Measurements from ENCODE around the gene EPHB2.
"Not testable (repeated sequence)": the region's sequence is repeated elsewhere in the genome, so short reads cannot be mapped to it uniquely, and the experiment has no call there.

EPHB2 gene

GRCh38 chr1:22676151-22676550 is 34.5 kb upstream of the EPHB2 start:
- H3K9me3 ChIP-seq (ENCODE audit: control insufficient read depth in 2 of 2, low read length in 2 of 2); H3K9ac ChIP-seq (ENCODE audit: low read length in 2 of 2); H3K4me1 ChIP-seq (ENCODE audit: control insufficient read depth, insufficient read depth, low read length); H3K4me3 ChIP-seq (ENCODE audit: low read length in 2 of 2); H3K36me3 ChIP-seq (ENCODE audit: control insufficient read depth in 2 of 2, insufficient read depth in 2 of 2, low read length in 2 of 2); H3K27ac ChIP-seq (ENCODE audit: low read length): not testable (repeated sequence)
- H3K27me3 ChIP-seq (ENCODE audit: control insufficient read depth in 1 of 2, insufficient read depth in 2 of 2, low read length in 2 of 2), result peaks cover 30 to 35% of the 10 kb centered on the region in 2 donors

- Histone ChIP-seq H3K9me3 (ENCODE audit: control insufficient read depth in 2 of 2, low read length in 2 of 2) (no peaks in the 10 kb centered on the region), H3K36me3 (ENCODE audit: control insufficient read depth in 2 of 2, insufficient read depth in 2 of 2, low read length in 2 of 2) (no peaks in the 10 kb centered on the region), H3K27ac (ENCODE audit: low read length) (no peak overlapping the region), H3K4me3 (ENCODE audit: low read length in 2 of 2) (no peak overlapping the region), H3K27me3 (ENCODE audit: control insufficient read depth in 1 of 2, insufficient read depth in 2 of 2, low read length in 2 of 2) (peaks cover 24 to 26% of the 10 kb centered on the region in 2 donors), H3K4me1 (ENCODE audit: control insufficient read depth, insufficient read depth, low read length) (no peaks in the 10 kb centered on the region), H3K9ac (ENCODE audit: low read length in 2 of 2) (no peak overlapping the region)
Measured at GRCh38 chr1:22676916-22677583, 33.6 kb upstream of the EPHB2 start.

GRCh38 chr1:22677931-22678896 is 32.4 kb upstream of the EPHB2 start:
- Histone ChIP-seq H3K27ac (ENCODE audit: low read length) (no peak overlapping the region), H3K27me3 (ENCODE audit: control insufficient read depth in 1 of 2, insufficient read depth in 2 of 2, low read length in 2 of 2) (peaks cover 20 to 21% of the 10 kb centered on the region in 2 donors), H3K9me3 (ENCODE audit: control insufficient read depth in 2 of 2, low read length in 2 of 2) (no peaks in the 10 kb centered on the region), H3K9ac (ENCODE audit: low read length in 2 of 2) (no peak overlapping the region), H3K4me3 (ENCODE audit: low read length in 2 of 2) (no peak overlapping the region), H3K4me1 (ENCODE audit: control insufficient read depth, insufficient read depth, low read length) (no peaks in the 10 kb centered on the region), H3K36me3 (ENCODE audit: control insufficient read depth in 2 of 2, insufficient read depth in 2 of 2, low read length in 2 of 2) (no peaks in the 10 kb centered on the region)

DNA sequence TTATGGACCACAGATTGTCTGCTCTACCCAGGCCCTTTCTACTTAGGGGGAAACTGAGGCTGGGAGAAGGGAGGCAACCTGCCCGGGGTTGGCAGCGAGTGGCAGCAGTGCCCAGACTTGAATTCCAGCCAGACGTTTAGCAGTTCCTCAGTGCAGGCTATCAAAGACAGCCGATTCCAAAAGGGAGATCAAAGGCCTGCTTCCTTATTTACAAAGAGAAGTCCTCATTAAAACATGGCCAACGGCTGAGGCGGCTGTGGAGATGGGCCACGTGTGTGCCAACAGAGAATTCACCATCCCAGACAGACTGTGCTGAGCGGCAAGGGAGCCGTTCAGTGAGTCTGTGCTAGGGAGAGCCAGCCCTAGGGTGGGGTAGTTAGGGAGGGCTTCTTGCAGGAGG is 29.9 kb upstream of the EPHB2 start:
- Histone ChIP-seq H3K36me3 (ENCODE audit: control insufficient read depth in 2 of 2, insufficient read depth in 2 of 2, low read length in 2 of 2) (no peaks in the 10 kb centered on the region), H3K27ac (ENCODE audit: low read length) (no peak overlapping the region), H3K9me3 (ENCODE audit: control insufficient read depth in 2 of 2, low read length in 2 of 2) (no peaks in the 10 kb centered on the region), H3K27me3 (ENCODE audit: control insufficient read depth in 1 of 2, insufficient read depth in 2 of 2, low read length in 2 of 2) (peaks cover 6 to 18% of the 10 kb centered on the region in 2 donors), H3K4me1 (ENCODE audit: control insufficient read depth, insufficient read depth, low read length) (peaks cover 2% of the 10 kb centered on the region), H3K9ac (ENCODE audit: low read length in 2 of 2) (no peak overlapping the region), H3K4me3 (ENCODE audit: low read length in 2 of 2) (no peak overlapping the region)

GRCh38 chr1:22681556-22682276 is 28.9 kb upstream of the EPHB2 start:
- Histone ChIP-seq H3K9me3 (ENCODE audit: control insufficient read depth in 2 of 2, low read length in 2 of 2) (no peaks in the 10 kb centered on the region), H3K36me3 (ENCODE audit: control insufficient read depth in 2 of 2, insufficient read depth in 2 of 2, low read length in 2 of 2) (no peaks in the 10 kb centered on the region), H3K27me3 (ENCODE audit: control insufficient read depth in 1 of 2, insufficient read depth in 2 of 2, low read length in 2 of 2) (peaks cover 5 to 18% of the 10 kb centered on the region in 2 donors), H3K4me1 (ENCODE audit: control insufficient read depth, insufficient read depth, low read length) (peaks cover 2% of the 10 kb centered on the region), H3K4me3 (ENCODE audit: low read length in 2 of 2) (no peak overlapping the region), H3K27ac (ENCODE audit: low read length) (no peak overlapping the region), H3K9ac (ENCODE audit: low read length in 2 of 2) (no peak overlapping the region)

GRCh38 chr1:22683547-22683946 is 27.1 kb upstream of the EPHB2 start:
- Histone ChIP-seq H3K27ac (ENCODE audit: low read length) (no peak overlapping the region), H3K27me3 (ENCODE audit: control insufficient read depth in 1 of 2, insufficient read depth in 2 of 2, low read length in 2 of 2) (peaks cover 4 to 15% of the 10 kb centered on the region in 2 donors), H3K36me3 (ENCODE audit: control insufficient read depth in 2 of 2, insufficient read depth in 2 of 2, low read length in 2 of 2) (no peaks in the 10 kb centered on the region), H3K4me1 (ENCODE audit: control insufficient read depth, insufficient read depth, low read length) (peaks cover 2% of the 10 kb centered on the region), H3K9ac (ENCODE audit: low read length in 2 of 2) (no peak overlapping the region), H3K4me3 (ENCODE audit: low read length in 2 of 2) (no peak overlapping the region), H3K9me3 (ENCODE audit: control insufficient read depth in 2 of 2, low read length in 2 of 2) (no peaks in the 10 kb centered on the region)

GRCh38 chr1:22685591-22686059 is 25.0 kb upstream of the EPHB2 start:
- H3K4me3 ChIP-seq (ENCODE audit: low read length in 2 of 2), result no peak overlapping the region
- H3K27me3 ChIP-seq (ENCODE audit: control insufficient read depth in 1 of 2, insufficient read depth in 2 of 2, low read length in 2 of 2), result peaks cover 4 to 15% of the 10 kb centered on the region in 2 donors
- no peaks in the 10 kb centered on the region for H3K9me3 ChIP-seq (ENCODE audit: control insufficient read depth in 2 of 2, low read length in 2 of 2)
- H3K4me1 ChIP-seq (ENCODE audit: control insufficient read depth, insufficient read depth, low read length), result peaks cover 2% of the 10 kb centered on the region
- no peaks in the 10 kb centered on the region for H3K36me3 ChIP-seq (ENCODE audit: control insufficient read depth in 2 of 2, insufficient read depth in 2 of 2, low read length in 2 of 2)
- H3K9ac ChIP-seq (ENCODE audit: low read length in 2 of 2), result no peak overlapping the region
- no peak overlapping the region for H3K27ac ChIP-seq (ENCODE audit: low read length)

GRCh38 chr1:22687191-22687590 is 23.4 kb upstream of the EPHB2 start:
- Histone ChIP-seq H3K4me3 (ENCODE audit: low read length in 2 of 2) (no peak overlapping the region), H3K27ac (ENCODE audit: low read length) (no peak overlapping the region), H3K9ac (ENCODE audit: low read length in 2 of 2) (no peak overlapping the region), H3K9me3 (ENCODE audit: control insufficient read depth in 2 of 2, low read length in 2 of 2) (no peaks in the 10 kb centered on the region), H3K36me3 (ENCODE audit: control insufficient read depth in 2 of 2, insufficient read depth in 2 of 2, low read length in 2 of 2) (no peaks in the 10 kb centered on the region), H3K4me1 (ENCODE audit: control insufficient read depth, insufficient read depth, low read length) (peaks cover 2% of the 10 kb centered on the region), H3K27me3 (ENCODE audit: control insufficient read depth in 1 of 2, insufficient read depth in 2 of 2, low read length in 2 of 2) (peaks cover 4 to 13% of the 10 kb centered on the region in 2 donors)

DNA sequence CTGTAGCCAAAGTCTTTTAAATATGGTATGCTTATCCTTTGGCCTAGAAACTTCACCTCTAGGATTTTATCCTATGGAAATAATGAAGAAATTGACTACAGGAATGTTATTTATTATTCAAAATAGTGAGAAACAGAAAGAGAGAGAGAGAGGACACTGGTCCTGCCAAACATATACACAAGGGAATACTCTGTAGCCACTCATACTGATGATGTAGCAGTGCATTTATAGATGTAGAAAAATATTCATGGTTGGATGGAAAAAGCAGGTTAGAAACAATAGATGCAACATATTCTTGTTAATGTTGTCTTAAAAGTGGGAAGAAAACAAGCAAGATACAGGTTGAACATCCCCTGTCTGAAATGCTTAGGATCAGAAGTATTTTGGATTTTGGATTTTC is 22.2 kb upstream of the EPHB2 start:
- Histone ChIP-seq H3K27me3 (ENCODE audit: control insufficient read depth in 1 of 2, insufficient read depth in 2 of 2, low read length in 2 of 2) (peaks cover 4 to 13% of the 10 kb centered on the region in 2 donors), H3K9ac (ENCODE audit: low read length in 2 of 2) (no peak overlapping the region), H3K4me1 (ENCODE audit: control insufficient read depth, insufficient read depth, low read length) (peaks cover 2% of the 10 kb centered on the region), H3K4me3 (ENCODE audit: low read length in 2 of 2) (no peak overlapping the region), H3K36me3 (ENCODE audit: control insufficient read depth in 2 of 2, insufficient read depth in 2 of 2, low read length in 2 of 2) (no peaks in the 10 kb centered on the region), H3K9me3 (ENCODE audit: control insufficient read depth in 2 of 2, low read length in 2 of 2) (no peaks in the 10 kb centered on the region), H3K27ac (ENCODE audit: low read length) (no peak overlapping the region)

- Histone ChIP-seq H3K27ac (ENCODE audit: low read length) (no peak overlapping the region), H3K9me3 (ENCODE audit: control insufficient read depth in 2 of 2, low read length in 2 of 2) (no peaks in the 10 kb centered on the region), H3K4me3 (ENCODE audit: low read length in 2 of 2) (no peak overlapping the region), H3K36me3 (ENCODE audit: control insufficient read depth in 2 of 2, insufficient read depth in 2 of 2, low read length in 2 of 2) (no peaks in the 10 kb centered on the region), H3K9ac (ENCODE audit: low read length in 2 of 2) (no peak overlapping the region), H3K27me3 (ENCODE audit: control insufficient read depth in 1 of 2, insufficient read depth in 2 of 2, low read length in 2 of 2) (peaks cover 4 to 12% of the 10 kb centered on the region in 2 donors), H3K4me1 (ENCODE audit: control insufficient read depth, insufficient read depth, low read length) (peaks cover 2% of the 10 kb centered on the region)
Measured at GRCh38 chr1:22689505-22689904, 21.1 kb upstream of the EPHB2 start.
